ENCODE data around the gene KRTAP12-4.

DNA sequence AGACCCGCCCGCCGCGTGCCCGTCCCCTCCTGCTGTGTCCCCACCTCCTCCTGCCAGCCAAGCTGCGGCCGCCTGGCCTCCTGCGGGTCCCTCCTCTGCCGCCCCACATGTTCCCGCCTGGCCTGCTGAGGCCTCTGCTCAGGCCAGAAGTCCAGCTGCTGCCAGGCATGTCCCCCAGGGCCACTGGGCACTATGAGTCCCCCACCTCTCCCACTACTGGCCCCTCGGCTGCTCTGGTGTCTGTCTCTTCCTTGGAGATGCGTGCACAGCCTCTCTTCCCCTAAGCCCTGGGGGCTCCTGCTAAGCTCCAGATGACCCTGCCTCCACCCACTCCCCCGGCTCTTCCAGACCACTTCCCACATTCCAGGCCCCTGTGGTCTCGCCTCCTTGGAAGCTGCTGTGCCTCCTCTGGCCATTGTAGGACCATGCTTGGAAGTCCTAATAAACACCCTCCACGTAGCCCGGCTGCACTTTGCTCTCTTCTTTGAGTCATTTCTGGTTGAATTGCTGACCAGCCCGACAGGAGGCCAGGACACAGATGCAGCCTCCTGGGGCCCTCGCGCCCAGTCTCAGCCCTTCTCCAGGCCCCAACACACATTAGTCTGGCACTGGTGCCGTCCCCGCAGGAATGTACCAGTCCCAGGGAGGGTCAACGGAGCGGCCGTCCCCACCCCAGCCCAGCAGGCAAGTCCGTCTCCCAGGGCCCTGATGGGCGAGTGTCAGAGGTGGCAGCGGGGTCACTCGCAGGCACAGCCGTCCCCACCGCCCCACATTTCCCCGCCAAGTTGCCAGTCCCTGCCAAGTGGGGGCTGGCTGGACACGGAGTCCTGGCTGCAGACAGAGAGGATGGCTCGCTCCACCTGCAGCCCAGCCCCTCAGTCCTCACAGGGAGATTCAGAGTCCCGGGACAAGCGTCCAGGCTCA lies 43.6 kb upstream of the KRTAP12-4 start:
- TF ChIP-seq CTCF (IDR thresholded peaks at IDR 0.05), result no peak
- no peak for TF ChIP-seq POLR2A (IDR thresholded peaks at IDR 0.05)
- no peak for TF ChIP-seq EP300 (IDR thresholded peaks at IDR 0.05)
